ENCODE data around the gene INHBC.

INHBC gene

DNA sequence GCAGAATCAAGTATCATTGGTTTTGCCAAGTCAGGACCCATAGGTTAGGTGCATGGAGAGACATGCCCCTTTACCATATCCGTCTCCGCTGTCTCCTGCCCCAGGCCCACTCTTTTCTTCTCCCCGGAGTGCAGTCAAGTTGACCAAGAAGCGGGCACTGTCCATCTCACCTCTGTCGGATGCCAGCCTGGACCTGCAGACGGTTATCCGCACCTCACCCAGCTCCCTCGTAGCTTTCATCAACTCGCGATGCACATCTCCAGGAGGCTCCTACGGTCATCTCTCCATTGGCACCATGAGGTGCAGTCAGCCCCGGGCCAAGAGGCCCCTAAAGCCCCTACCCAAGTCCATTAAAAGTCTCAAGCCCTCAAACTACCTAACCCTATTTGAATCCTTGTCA, 30.0 kb downstream of the INHBC start:
- Histone ChIP-seq H3K27ac (ENCODE audit: extremely low read depth, low read depth, low read length) (no peak overlapping the region), H3K9me3 (ENCODE audit: control insufficient read depth, insufficient read depth, low read depth, low read length) (no peaks in the 10 kb centered on the region), H3K4me3 (ENCODE audit: low read depth, low read length) (no peak overlapping the region), H3K4me1 (ENCODE audit: control insufficient read depth, insufficient read depth, low read length) (peaks cover 8% of the 10 kb centered on the region), H3K36me3 (ENCODE audit: control insufficient read depth in 2 of 2, insufficient read depth in 1 of 2, low read length in 2 of 2) (no peaks in the 10 kb centered on the region)
- TF ChIP-seq ZNF654 (tag by site-specific recombination; IDR thresholded peaks at IDR 0.05; ENCODE audit: low read depth) (no peak), ZNF549 (tag by site-specific recombination; IDR thresholded peaks at IDR 0.05) (no peak), ZNF677 (tag by site-specific recombination; IDR thresholded peaks at IDR 0.05) (no peak), ZSCAN18 (tag by site-specific recombination; IDR thresholded peaks at IDR 0.05) (no peak), EGR2 (tag by site-specific recombination; IDR thresholded peaks at IDR 0.05; ENCODE audit: low read depth) (no peak), ZNF394 (tag by site-specific recombination; IDR thresholded peaks at IDR 0.05; ENCODE audit: borderline replicate concordance) (no peak), ZNF792 (tag by site-specific recombination; IDR thresholded peaks at IDR 0.05) (no peak), ZFP69B (tag by site-specific recombination; IDR thresholded peaks at IDR 0.05) (no peak), ZNF112 (tag by site-specific recombination; IDR thresholded peaks at IDR 0.05) (no peak), ZNF610 (tag by site-specific recombination; IDR thresholded peaks at IDR 0.05; ENCODE audit: borderline replicate concordance) (no peak), ZNF596 (tag by site-specific recombination; IDR thresholded peaks at IDR 0.05) (no peak), ZBTB10 (tag by site-specific recombination; IDR thresholded peaks at IDR 0.05) (no peak), ZNF114 (tag by site-specific recombination; IDR thresholded peaks at IDR 0.05) (no peak), ZNF660 (tag by site-specific recombination; IDR thresholded peaks at IDR 0.05) (no peak), ZNF571 (tag by site-specific recombination; IDR thresholded peaks at IDR 0.05) (no peak)
- TF ChIP-seq, protein P1, sequence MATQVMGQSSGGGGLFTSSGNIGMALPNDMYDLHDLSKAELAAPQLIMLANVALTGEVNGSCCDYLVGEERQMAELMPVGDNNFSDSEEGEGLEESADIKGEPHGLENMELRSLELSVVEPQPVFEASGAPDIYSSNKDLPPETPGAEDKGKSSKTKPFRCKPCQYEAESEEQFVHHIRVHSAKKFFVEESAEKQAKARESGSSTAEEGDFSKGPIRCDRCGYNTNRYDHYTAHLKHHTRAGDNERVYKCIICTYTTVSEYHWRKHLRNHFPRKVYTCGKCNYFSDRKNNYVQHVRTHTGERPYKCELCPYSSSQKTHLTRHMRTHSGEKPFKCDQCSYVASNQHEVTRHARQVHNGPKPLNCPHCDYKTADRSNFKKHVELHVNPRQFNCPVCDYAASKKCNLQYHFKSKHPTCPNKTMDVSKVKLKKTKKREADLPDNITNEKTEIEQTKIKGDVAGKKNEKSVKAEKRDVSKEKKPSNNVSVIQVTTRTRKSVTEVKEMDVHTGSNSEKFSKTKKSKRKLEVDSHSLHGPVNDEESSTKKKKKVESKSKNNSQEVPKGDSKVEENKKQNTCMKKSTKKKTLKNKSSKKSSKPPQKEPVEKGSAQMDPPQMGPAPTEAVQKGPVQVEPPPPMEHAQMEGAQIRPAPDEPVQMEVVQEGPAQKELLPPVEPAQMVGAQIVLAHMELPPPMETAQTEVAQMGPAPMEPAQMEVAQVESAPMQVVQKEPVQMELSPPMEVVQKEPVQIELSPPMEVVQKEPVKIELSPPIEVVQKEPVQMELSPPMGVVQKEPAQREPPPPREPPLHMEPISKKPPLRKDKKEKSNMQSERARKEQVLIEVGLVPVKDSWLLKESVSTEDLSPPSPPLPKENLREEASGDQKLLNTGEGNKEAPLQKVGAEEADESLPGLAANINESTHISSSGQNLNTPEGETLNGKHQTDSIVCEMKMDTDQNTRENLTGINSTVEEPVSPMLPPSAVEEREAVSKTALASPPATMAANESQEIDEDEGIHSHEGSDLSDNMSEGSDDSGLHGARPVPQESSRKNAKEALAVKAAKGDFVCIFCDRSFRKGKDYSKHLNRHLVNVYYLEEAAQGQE (tag by site-specific recombination; IDR thresholded peaks at IDR 0.05) = no peak
- CTCF ChIA-PET = interaction anchor here (0.6 kb wide), 2 partner anchors 122 to 1289 kb away, joined by 3 to 4 read pairs; no protein-coding TSS in a partner anchor
- POLR2A ChIA-PET = interaction anchor here (0.5 kb wide), 1 partner anchor 163 kb away, joined by 5 read pairs; no protein-coding TSS in a partner anchor

GRCh38 chr12:57465030-57465746, 30.6 kb downstream of the INHBC start:
- H3K27ac ChIP-seq (ENCODE audit: extremely low read depth, low read depth, low read length) = no peak overlapping the region
- ChIA-PET CTCF (interaction anchor here (0.6 to 1.4 kb wide), 8 partner anchors 9 to 1290 kb away, joined by 3 to 5 read pairs (median 4); partner anchors contain the start of genes INHBE and SHMT2), POLR2A (interaction anchor here (0.5 to 0.9 kb wide), 2 partner anchors 58 to 164 kb away, joined by 3 to 5 read pairs; no protein-coding TSS in a partner anchor)
- peaks cover 8% of the 10 kb centered on the region for H3K4me1 ChIP-seq (ENCODE audit: control insufficient read depth, insufficient read depth, low read length)
- H3K4me3 ChIP-seq (ENCODE audit: low read depth, low read length) = no peak overlapping the region
- no peaks in the 10 kb centered on the region for H3K36me3 ChIP-seq (ENCODE audit: control insufficient read depth in 2 of 2, insufficient read depth in 1 of 2, low read length in 2 of 2)
- H3K9me3 ChIP-seq (ENCODE audit: control insufficient read depth, insufficient read depth, low read depth, low read length) = no peaks in the 10 kb centered on the region
- no peak for TF ChIP-seq ZNF449 (tag by site-specific recombination; IDR thresholded peaks at IDR 0.05)
- TF ChIP-seq ZNF544 (tag by site-specific recombination; IDR thresholded peaks at IDR 0.05) = no peak
- TF ChIP-seq ZNF266 (tag by site-specific recombination; IDR thresholded peaks at IDR 0.05; ENCODE audit: low read depth) = no peak
- TF ChIP-seq ZBTB8A (tag by site-specific recombination; IDR thresholded peaks at IDR 0.05) = no peak
- TF ChIP-seq ELK4 (IDR thresholded peaks at IDR 0.05; ENCODE audit: borderline replicate concordance, low read depth, low read length) = no peak
- TF ChIP-seq ZNF600 (tag by site-specific recombination; IDR thresholded peaks at IDR 0.05) = no peak
- TF ChIP-seq ZNF76 (tag by site-specific recombination; IDR thresholded peaks at IDR 0.05; ENCODE audit: borderline replicate concordance, low read depth) = no peak
- no peak for TF ChIP-seq ZNF548 (tag by site-specific recombination; IDR thresholded peaks at IDR 0.05)
